HG03159 (cell line): ENCODE data around the gene ZNF775.

Source experiments
- ATAC-seq: cut with Tn5 transposase; IDR thresholded peaks from one replicate; pipeline ENCODE4 v1.9.1; 2021; ENCODE audit warnings: mild to moderate bottlenecking, moderate library complexity; ENCODE audit not compliant: unreplicated experiment

The ZNF775 gene

GRCh38 chr7:150400788-150401423 is 21.8 kb downstream of the ZNF775 start:
- ATAC-seq: no peak

- no peak for ATAC-seq
Measured at GRCh38 chr7:150401424-150401790, 22.3 kb downstream of the ZNF775 start.

GRCh38 chr7:150401861-150402631 is 22.9 kb downstream of the ZNF775 start:
- ATAC-seq: no peak

- ATAC-seq: no peak
Measured at GRCh38 chr7:150402671-150403321, 23.7 kb downstream of the ZNF775 start.

- no peak for ATAC-seq
Measured at GRCh38 chr7:150403376-150404171, 24.4 kb downstream of the ZNF775 start.

- ATAC-seq: no peak
Measured at GRCh38 chr7:150404172-150404804, 25.2 kb downstream of the ZNF775 start.

GRCh38 chr7:150404805-150405583 is 25.9 kb downstream of the ZNF775 start:
- ATAC-seq: peak; percentile 43

- no peak for ATAC-seq
Measured at GRCh38 chr7:150405584-150406311, 26.6 kb downstream of the ZNF775 start.

- ATAC-seq: no peak
Measured at GRCh38 chr7:150406312-150406566, 27.1 kb downstream of the ZNF775 start.

- peak; percentile 59 for ATAC-seq
Measured at GRCh38 chr7:150406567-150407421, 27.7 kb downstream of the ZNF775 start.

GRCh38 chr7:150407588-150408392 is 28.7 kb downstream of the ZNF775 start:
- no peak for ATAC-seq

- peak; percentile 29 for ATAC-seq
Measured at GRCh38 chr7:150408393-150409299, 29.5 kb downstream of the ZNF775 start.

GRCh38 chr7:150409300-150410030 is 30.3 kb downstream of the ZNF775 start:
- no peak for ATAC-seq

- ATAC-seq: no peak
Measured at GRCh38 chr7:150410131-150410530, 31.0 kb downstream of the ZNF775 start.

GRCh38 chr7:150410680-150411346 is 31.7 kb downstream of the ZNF775 start:
- no peak for ATAC-seq

GRCh38 chr7:150411606-150412005 is 32.5 kb downstream of the ZNF775 start:
- ATAC-seq: no peak
